NCI-H82 treated with DMSO at 0.1 percent for 48 hours (cell line): ENCODE data around the gene YAP1.

Experiments
- DNase-seq: peaks from one replicate; lab custom pipeline; 2025; ENCODE audit not compliant: unreplicated experiment; lab: John Stamatoyannopoulos, UW

The YAP1 gene

DNA sequence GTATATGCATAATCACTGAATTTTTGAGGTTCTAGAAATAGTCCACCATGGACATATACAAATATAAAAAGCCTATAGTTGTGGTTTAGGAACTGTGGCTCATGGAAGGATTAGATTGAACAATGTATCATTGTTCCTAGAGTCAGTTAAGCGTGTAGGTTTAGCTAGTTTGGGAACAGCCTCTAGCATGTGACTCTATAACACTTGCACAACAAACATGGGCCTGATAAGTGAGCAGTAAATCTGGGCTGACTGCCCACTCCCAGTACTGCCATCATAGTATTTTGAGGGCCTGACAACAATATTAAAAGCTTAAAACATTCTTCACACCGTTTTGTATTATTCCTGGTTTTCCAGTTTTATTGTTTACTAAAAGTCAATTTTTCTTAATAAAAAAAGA, 47.0 kb downstream of the YAP1 start:
- no peak for DNase-seq

DNA sequence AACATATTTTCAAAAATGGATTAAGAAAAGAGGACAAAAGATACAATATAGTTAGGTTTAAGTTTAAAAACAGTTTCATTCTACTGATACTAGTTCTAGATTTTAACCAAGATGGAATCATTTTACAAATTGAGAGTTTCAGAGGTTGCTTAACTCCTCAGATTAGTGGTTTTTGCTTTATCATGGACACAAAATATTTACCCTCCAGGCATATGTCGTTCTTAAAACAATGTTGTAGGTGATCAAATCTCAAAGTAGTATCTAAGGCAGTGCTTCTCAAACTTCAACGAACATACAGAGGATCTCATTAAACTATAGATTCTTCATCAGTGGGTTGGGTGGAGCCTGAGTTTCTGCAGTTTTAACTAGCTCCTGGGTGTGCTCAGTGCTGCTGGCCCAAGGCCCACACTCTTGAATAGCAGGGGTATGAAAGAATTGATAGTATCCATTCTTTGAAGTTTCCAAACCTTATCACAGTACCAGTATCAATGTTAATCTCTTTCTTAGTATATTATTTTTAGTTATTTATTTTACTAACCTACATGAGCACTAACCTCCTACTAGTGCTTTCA, 48.0 kb downstream of the YAP1 start:
- DNase-seq = no peak

DNA sequence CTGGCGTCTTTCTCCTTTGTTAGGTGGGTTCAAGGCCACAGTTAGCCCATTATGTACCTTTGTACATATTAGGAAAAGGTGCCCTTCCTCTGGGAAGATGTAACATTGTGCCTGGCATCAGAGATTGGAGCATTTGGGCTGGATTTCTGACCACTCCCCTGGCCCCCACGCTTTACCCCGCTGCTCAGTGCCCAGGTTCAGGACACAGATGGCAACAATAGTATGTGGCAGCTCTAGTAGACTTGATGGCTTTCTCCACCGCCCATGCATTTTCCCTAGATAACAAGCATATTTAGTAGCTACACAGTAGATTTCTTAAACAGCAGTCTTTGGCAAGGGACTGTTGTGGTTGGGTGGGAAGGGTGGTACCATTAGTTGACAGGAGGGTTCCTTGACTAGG, 53.1 kb downstream of the YAP1 start:
- no peak for DNase-seq

- no peak for DNase-seq
These were observed 56.2 kb downstream of the YAP1 start for GRCh38 chr11:102166175-102167064.

DNA sequence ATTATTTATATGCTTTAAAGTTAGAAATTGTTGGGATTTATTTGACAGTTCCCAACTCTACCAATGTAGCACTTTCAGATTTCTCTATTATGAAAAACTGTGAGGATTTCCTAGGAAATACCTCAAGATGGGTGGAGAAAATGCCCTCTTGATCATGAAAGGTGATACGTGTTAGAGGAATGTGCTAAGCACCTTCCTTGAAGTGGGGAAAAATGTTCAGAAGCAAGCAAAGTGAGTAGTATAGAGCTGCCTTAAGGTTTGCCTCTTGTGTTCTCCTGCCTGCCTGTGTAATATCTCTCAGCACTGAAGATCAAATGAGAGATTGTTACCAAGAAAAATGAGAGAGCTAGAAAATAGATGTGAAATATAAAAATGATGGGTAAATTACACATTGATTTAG, 58.2 kb downstream of the YAP1 start:
- DNase-seq = no peak

GRCh38 chr11:102171101-102171500, 60.9 kb downstream of the YAP1 start:
- DNase-seq = no peak

GRCh38 chr11:102172127-102172848, 62.0 kb downstream of the YAP1 start:
- DNase-seq = no peak

GRCh38 chr11:102177126-102177525, 66.9 kb downstream of the YAP1 start:
- DNase-seq = no peak

DNA sequence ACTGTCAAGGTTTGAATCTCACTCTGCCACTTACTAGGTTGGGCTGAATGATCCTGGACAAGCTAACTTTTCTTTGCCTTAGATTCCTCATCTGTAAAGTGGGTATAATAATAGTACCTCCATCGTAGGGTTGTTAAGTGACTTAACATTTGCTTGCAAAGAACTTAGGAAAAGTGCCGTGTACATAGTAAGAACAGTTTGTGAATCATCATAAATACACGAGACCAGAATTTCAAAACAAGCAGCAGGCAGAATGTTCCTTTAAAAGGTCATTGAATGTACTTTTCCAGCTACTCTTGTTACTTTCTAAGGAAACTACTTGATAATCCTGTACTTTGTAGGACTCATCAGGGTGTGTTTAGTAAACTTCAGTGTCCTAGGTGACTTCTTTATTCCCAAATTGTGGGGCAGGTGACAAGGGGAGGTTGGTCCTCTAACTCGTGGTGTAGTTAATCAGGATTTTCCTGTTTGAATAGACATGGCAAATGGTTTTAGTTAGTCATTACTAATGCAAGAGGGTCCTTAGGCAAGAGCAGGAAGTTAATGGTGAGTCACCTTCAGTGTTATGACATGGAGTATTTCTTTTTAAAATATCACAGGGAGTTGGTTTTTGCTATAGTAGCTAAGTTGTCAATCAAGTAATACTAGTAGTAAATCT, 67.9 kb downstream of the YAP1 start:
- DNase-seq = no peak

DNA sequence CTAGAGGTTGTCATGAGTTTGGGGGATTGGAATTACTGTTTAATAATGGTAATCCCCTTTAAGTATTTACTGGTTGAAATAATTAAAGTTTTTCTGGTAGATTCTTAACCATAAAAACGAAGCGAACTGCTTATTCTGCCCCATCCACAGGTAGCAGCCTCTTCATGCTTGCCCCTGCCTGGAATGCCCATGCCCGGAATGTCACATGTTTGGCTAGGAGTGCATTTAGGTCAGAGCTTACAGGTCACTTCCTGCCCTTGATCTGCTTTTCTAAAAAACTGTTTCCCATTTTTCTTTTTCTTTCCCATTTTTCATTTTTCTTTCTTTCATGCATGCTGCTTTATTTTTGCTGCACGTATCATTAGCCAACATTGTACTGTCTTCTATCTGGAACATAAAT, 69.1 kb downstream of the YAP1 start:
- DNase-seq = no peak

DNA sequence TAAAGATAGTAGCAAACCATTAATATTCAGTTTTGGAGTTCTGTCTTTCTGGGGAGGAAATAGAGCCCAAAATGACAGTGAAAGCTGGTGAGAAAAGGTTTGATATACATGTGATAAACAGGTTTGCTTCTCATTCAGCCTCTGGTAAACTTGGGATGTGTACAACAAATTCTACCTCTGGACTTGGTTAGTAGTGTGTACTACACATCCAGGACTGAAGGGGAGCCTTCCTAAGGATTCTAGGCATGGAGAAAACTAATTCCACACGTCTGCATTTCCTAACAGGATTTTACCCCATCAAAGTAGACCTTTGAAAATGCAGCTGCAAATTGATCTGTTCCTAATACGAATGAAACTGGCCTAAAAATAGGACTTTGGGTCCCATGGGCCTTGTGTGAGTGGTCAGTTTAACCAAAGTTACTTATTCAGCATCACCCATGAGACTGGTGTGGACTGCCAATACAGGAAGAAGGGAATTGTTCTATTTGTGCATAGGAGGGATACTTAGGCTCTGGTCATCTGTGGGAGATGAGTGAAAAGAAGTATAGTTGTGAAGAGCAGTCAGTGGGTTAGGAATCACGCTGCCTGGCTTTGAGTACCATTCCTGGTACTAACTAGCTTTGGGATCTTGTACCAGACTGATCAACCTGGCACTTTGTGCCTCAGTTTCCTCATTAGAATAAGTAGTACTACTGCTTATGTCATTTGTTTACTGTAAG, 74.2 kb downstream of the YAP1 start:
- DNase-seq = no peak

- DNase-seq = no peak
These were observed 76.4 kb downstream of the YAP1 start for GRCh38 chr11:102186551-102187191.

DNA sequence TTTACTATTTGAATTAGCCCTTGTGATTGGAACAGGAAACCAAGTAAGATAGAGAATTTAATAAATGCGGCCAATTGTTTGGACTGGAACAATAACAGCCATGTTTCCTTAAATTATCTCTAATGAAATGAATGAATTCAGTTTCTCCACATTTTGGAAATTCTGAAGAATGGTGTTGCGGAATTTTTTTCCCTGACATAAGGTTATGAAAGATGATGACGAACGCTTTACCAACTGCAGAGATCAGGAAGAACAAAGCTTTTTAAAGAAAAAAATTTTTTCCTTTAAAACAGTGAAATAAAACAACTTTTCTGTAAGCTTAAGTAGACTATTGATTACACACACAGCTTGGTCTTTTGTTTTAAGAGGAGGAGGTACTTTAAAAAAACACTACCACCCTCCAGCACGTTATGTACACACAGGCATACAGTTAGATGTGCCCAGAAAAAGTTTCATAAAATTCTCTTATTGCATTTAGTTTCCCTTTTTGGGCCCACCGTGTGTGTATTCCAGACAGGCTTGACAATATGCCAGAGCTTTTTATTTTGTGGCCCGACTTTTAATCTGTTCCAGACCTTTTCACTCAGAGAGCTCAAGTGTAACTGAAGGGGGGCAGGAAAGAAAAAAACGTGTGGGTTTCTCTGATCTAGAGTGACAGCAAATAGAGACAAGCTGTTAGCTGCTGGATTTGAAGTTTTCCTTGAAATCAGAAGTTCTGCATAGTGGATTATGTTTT, 77.3 kb downstream of the YAP1 start:
- DNase-seq = no peak

GRCh38 chr11:102188488-102188887, 78.2 kb downstream of the YAP1 start:
- no peak for DNase-seq

- no peak for DNase-seq
These were observed 81.6 kb downstream of the YAP1 start for GRCh38 chr11:102191832-102192231.

DNA sequence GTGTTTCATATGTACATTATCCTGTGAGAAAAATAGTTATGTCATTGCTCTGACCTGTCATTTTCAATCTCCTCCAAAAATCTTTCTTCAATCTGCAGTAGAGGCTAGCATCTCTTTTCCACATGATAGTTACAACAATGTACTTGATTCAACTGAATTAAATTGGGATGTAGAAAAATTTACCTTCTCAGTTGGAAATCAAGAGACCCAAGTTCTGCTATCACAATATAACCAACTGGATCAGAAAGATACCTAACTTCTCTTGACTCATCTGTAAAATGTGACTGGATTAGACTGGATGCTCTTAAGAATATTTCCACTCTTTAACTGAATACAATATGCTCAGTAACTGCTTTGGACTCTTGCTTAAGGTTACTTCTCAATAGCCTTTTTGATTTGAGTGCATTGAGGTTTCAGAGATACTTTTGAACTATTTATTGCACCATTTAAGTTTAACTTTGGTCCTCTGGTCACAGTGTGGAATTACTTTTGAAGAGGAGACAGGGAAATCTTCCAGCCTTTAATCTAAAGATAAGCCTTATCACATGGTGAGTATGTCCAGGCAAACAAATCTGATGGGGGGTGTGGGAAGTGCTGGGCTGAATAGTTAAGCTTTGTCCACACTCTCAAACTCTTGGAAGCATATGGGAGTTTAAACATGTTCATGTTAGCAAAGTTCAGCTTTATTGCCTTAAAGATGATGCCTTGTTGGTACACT, 82.3 kb downstream of the YAP1 start:
- DNase-seq = no peak

GRCh38 chr11:102194257-102194656, 84.0 kb downstream of the YAP1 start:
- DNase-seq = no peak

DNA sequence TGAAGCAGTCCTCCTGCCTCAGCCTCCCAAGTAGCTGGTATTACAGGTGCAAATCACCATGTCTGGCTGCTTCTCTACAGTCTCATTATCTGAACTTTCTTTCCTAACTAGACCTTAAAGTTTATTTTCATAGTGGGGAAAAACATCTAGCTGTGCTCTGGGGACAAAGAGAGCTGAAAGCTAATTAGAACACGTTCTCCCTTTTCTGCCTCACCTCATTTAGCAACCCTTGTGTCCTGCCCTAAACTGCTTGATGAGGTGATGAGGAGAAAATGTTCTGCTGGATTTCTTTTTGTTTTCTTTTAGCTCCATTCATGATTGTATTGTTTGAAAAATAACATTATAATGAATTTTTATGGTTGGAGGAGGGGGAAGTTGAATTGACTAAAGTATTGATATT, 84.7 kb downstream of the YAP1 start:
- DNase-seq = no peak

DNA sequence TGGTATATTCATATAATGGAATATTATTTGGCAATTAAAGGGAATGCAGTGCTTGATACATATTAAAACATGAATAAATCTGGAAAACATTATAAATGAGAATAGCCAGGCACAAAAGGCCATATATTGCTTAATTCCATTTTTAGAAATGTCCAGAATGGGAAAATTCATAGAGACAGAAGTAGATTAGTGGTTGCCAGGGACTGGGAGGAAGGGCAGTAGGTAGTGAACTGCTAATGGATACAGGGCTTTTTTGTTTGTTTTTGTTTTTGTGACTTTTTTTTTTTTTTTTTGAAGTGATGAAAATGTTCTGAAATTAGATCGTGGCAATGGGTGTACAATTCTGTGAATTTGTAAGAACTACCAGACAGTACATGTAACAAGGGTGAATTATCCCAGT, 86.1 kb downstream of the YAP1 start:
- DNase-seq = no peak
